ENCODE results near the gene PEPD.

Gene PEPD

GRCh38 chr19:33553530-33554310 is 32.1 kb upstream of the PEPD start:
- no peaks in the 10 kb centered on the region for H3K9me3 Mint-ChIP-seq
- H3K27me3 Mint-ChIP-seq: no peaks in the 10 kb centered on the region
- H3K27ac Mint-ChIP-seq: peak overlapping the region in 1 of 2 donors; percentile 12
- no peaks in the 10 kb centered on the region for H3K4me1 Mint-ChIP-seq
- no peak for ATAC-seq
- no peak for DNase-seq
- H3K4me3 Mint-ChIP-seq: no peak overlapping the region

DNA sequence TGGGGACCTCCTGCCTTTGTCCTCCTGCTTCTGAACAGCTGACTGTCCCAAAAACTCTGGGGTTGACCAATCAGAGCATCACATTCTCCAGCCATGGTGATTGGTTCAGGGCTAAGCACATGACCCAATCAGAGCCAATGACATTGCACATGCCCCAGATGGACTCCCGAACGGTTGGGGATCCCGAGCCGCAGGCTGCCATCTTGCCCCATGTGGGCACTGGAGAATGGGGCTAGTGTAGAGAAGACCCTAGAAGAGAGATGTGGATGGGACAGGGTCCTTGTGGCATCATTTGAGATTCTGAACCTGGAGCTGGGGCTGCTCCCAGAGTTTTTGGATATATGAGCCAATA is 31.3 kb upstream of the PEPD start:
- ATAC-seq (no peak), DNase-seq (no peak)
- H3K27ac Mint-ChIP-seq: no peak overlapping the region
- H3K4me3 Mint-ChIP-seq: no peak overlapping the region
- H3K27me3 Mint-ChIP-seq: no peaks in the 10 kb centered on the region
- H3K9me3 Mint-ChIP-seq: no peaks in the 10 kb centered on the region
- no peaks in the 10 kb centered on the region for H3K4me1 Mint-ChIP-seq

DNA sequence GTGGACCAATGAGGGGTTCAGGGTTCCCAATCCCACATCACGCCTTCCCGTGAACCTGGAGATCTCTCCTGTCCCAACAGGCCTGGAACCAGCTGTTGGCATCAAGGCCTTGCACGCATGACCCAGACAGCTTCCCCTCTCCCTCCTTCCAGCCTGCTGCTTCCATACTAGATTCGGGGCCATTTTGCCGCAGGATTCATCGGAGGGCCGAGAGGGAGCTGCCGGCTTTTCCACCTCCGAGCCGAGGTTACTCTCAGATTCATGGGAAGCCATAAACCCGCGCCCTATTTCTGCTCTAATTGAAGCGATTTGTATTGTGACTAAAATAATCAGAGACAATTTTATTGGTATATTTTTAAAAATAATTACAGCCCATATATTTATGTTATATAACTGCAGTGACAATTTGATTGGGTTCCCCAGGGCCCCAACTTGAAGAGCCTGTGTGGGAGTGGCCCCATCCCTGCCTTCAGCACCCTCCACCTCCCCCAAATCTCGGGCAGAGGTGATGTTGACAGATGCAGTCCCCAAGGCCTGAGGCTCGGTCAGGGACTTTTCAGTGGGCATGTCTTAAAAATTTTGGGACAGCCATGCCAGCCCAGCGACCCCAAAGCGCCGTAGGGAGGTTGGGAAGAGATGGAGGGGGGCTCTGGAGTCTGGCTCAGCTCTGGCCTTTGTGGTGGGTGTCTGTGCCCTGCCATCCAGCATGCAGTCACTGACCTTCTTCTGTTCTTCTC is 30.8 kb upstream of the PEPD start:
- Mint-ChIP-seq H3K27me3 (no peaks in the 10 kb centered on the region), H3K27ac (no peak overlapping the region)

DNA sequence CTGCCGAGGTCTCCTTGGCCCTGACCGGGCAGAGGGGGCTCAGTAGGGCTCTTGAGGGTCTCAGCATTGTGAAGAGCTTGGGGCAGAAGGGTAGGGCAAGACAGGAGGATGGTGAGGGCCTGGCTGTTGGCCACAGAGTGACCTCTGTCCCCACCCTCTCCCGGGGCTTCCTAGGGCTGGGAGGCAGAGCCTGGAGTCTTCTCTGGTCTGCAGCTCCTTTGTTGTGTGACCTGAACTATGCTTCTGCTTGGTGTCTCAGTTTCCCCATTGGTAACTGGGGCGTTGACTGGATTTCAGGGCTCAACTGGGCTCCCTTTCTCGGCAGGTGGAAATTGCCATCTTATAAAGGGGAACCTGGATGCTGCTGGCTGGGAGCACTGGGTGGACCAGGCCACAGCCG is 30.1 kb upstream of the PEPD start:
- Mint-ChIP-seq H3K4me3 (no peak overlapping the region), H3K27me3 (peaks cover 5% of the 10 kb centered on the region), H3K9me3 (no peaks in the 10 kb centered on the region), H3K27ac (no peak overlapping the region), H3K4me1 (no peaks in the 10 kb centered on the region)
- DNase-seq (no peak), ATAC-seq (no peak)

More for the DNA sequence above, 30.8 kb upstream of the PEPD start:
- ATAC-seq: no peak
- Mint-ChIP-seq H3K4me1 (no peaks in the 10 kb centered on the region), H3K9me3 (no peaks in the 10 kb centered on the region), H3K4me3 (no peak overlapping the region)
- DNase-seq: no peak

DNA sequence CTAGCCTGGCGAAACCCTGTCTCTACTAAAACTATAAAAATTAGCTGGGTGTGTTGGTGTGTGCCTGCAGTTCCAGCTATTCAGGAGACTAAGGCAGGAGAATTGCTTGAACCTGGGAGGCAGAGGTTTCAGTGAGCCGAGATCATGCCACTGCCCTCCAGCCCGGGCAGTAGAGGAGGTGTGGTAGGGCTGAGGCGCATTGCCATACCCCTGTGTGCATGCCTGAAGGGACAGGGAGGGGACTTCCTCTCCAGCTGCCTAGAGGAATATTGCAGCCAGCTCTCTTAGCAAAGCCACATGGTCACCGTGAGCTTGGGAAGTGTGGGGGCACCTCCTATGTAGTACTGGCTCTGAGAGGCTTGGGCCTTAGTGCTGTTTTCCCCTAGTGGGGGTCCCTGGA is 29.2 kb upstream of the PEPD start:
- no peaks in the 10 kb centered on the region for H3K4me1 Mint-ChIP-seq
- H3K27ac Mint-ChIP-seq: no peak overlapping the region
- no peak for DNase-seq

GRCh38 chr19:33547676-33548075 is 26.1 kb upstream of the PEPD start:
- no peaks in the 10 kb centered on the region for H3K9me3 Mint-ChIP-seq
- no peaks in the 10 kb centered on the region for H3K4me1 Mint-ChIP-seq
- DNase-seq (no peak), ATAC-seq (no peak)
- H3K27ac Mint-ChIP-seq: peak overlapping the region in 1 of 2 donors; percentile 42
- no peak overlapping the region for H3K4me3 Mint-ChIP-seq
- peaks cover 7% of the 10 kb centered on the region for H3K27me3 Mint-ChIP-seq

More for the DNA sequence above, 29.2 kb upstream of the PEPD start:
- H3K27me3 Mint-ChIP-seq: peaks cover 7% of the 10 kb centered on the region
- H3K4me3 Mint-ChIP-seq: no peak overlapping the region
- no peak for ATAC-seq
- no peaks in the 10 kb centered on the region for H3K9me3 Mint-ChIP-seq

- no peak overlapping the region for H3K27ac Mint-ChIP-seq
- H3K4me3 Mint-ChIP-seq: no peak overlapping the region
- H3K27me3 Mint-ChIP-seq: peaks cover 7% of the 10 kb centered on the region
- H3K9me3 Mint-ChIP-seq: no peaks in the 10 kb centered on the region
- H3K4me1 Mint-ChIP-seq: no peaks in the 10 kb centered on the region
- DNase-seq (no peak), ATAC-seq (no peak)
These were observed 25.1 kb upstream of the PEPD start for GRCh38 chr19:33546656-33547055.

DNA sequence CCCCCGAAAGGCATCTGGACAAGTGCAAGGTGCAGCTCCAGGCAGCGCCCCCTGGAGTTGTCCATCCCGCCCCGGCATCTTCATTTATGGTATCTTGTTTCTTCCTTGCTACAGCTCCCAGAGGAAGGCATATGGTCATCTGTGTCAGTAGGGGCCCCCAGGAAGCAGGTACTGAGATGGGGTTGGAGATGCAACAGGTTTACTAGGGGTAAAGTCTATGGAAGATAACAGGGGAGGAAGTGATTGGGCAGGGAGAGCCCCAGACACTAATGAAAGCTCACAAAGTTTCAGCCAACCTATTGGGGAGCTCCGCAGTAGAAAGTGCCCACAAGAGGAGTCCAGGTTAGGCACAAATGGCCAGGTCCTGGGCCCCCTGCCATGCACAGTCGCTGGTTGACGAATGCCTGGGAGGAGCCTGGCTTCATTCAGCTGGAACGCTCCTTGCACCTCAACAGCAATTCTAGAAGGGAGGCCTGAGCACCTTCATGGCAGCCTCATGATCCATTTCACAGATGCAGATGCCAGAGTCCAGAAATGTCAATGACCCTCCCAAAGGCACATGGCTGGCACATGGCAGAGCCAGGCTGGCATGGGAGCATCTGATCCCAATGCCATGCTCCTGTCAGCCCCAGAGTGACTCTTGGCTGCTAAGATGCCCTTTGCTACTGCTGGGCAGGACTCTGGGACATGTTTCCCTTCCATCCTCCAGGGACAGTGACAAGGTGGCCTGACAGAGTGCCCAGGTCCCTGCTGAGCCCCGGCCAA is 23.8 kb upstream of the PEPD start:
- no peak overlapping the region for H3K4me3 Mint-ChIP-seq
- H3K27ac Mint-ChIP-seq: no peak overlapping the region
- no peaks in the 10 kb centered on the region for H3K4me1 Mint-ChIP-seq
- DNase-seq: no peak
- peaks cover 7% of the 10 kb centered on the region for H3K27me3 Mint-ChIP-seq
- no peaks in the 10 kb centered on the region for H3K9me3 Mint-ChIP-seq
- no peak for ATAC-seq

GRCh38 chr19:33535226-33535625 is 13.6 kb upstream of the PEPD start:
- Mint-ChIP-seq H3K27me3 (peaks cover 40% of the 10 kb centered on the region), H3K27ac (no peak overlapping the region), H3K9me3 (no peaks in the 10 kb centered on the region), H3K4me3 (no peak overlapping the region), H3K4me1 (no peaks in the 10 kb centered on the region)
- DNase-seq (no peak), ATAC-seq (no peak)

- DNase-seq (no peak), ATAC-seq (no peak)
- Mint-ChIP-seq H3K4me1 (no peaks in the 10 kb centered on the region), H3K27ac (no peak overlapping the region), H3K27me3 (peaks cover 38% of the 10 kb centered on the region), H3K4me3 (no peak overlapping the region), H3K9me3 (no peaks in the 10 kb centered on the region)
These were observed 11.4 kb upstream of the PEPD start for GRCh38 chr19:33532859-33533460.

GRCh38 chr19:33530842-33531241 is 9.3 kb upstream of the PEPD start:
- peaks cover 28% of the 10 kb centered on the region for H3K27me3 Mint-ChIP-seq
- ATAC-seq (no peak), DNase-seq (no peak)
- no peaks in the 10 kb centered on the region for H3K9me3 Mint-ChIP-seq
- no peaks in the 10 kb centered on the region for H3K4me1 Mint-ChIP-seq
- H3K4me3 Mint-ChIP-seq: no peak overlapping the region
- peak overlapping the region in 1 of 2 donors; percentile 4 for H3K27ac Mint-ChIP-seq

DNA sequence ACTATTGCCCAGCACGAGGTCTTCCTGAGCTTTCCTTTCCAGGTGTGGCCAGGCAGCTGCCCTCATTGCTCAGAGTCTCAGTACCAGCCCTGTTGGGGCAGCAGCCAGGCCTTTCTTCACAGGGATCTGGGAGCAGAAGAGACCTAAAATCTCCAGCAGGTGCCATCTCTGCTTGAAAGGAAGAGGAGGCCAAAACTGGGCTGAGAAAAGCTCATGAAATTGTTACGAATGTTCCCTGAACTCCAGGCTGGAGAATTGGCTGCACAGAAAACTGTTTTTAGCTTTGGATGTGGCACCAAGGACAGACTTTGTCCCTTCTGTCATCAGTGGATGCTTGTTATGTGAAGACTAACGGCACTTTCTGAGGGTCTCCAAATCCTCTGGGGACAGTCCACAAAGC is 8.7 kb upstream of the PEPD start:
- Mint-ChIP-seq H3K4me3 (no peak overlapping the region), H3K9me3 (no peaks in the 10 kb centered on the region), H3K4me1 (no peaks in the 10 kb centered on the region), H3K27ac (no peak overlapping the region), H3K27me3 (peaks cover 23% of the 10 kb centered on the region)
- ATAC-seq (no peak), DNase-seq (no peak)

DNA sequence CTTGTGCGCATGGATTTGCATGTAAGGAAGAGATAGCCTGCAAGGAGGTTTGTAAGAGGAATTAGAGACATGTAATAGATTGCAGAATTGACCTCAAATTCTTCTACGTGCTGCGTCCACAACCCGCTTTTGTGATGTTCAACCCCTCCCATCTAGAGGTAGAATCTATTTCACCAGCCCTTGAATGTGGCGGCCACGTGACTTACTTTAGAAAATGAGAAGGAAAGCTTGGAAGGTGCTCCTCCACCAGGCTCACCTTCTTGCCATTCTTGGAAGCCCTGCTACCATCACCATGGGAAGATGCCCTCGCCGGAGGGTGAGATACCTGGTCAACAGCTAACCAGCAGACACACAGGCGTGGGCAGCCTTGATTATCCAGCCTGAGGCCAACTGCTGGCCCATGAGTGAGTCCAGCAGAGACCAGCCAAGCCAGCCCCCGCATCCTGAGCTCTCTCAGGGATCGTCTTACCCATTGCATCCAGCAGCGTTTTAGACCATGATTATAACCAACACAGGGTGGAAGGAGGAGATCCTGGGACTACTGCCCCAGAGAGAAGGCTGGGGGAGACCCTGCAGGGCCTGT is 7.6 kb upstream of the PEPD start:
- Mint-ChIP-seq H3K27me3 (peaks cover 18% of the 10 kb centered on the region), H3K4me1 (no peaks in the 10 kb centered on the region), H3K4me3 (no peak overlapping the region), H3K9me3 (no peaks in the 10 kb centered on the region), H3K27ac (no peak overlapping the region)
- ATAC-seq (no peak), DNase-seq (no peak)

GRCh38 chr19:33528404-33528803 is 6.8 kb upstream of the PEPD start:
- peaks cover 18% of the 10 kb centered on the region for H3K27me3 Mint-ChIP-seq
- no peak overlapping the region for H3K27ac Mint-ChIP-seq
- DNase-seq: no peak
- no peaks in the 10 kb centered on the region for H3K4me1 Mint-ChIP-seq
- H3K4me3 Mint-ChIP-seq: no peak overlapping the region
- ATAC-seq: no peak
- no peaks in the 10 kb centered on the region for H3K9me3 Mint-ChIP-seq

- DNase-seq (no peak), ATAC-seq (no peak)
- Mint-ChIP-seq H3K4me3 (no peak overlapping the region), H3K27me3 (peaks cover 18% of the 10 kb centered on the region), H3K4me1 (peaks cover 9% of the 10 kb centered on the region), H3K9me3 (no peaks in the 10 kb centered on the region), H3K27ac (no peak overlapping the region)
These were observed 5.5 kb upstream of the PEPD start for GRCh38 chr19:33527125-33527524.

Measured in stimulated activated naive CD8-positive, alpha-beta T cell treated with anti-CD3 and anti-CD28 coated beads, Interleukin-15, amount 100 ng/mL, for 72 hours (primary cell).